Measurements from ENCODE around the gene ANKS1B. TPM values are rescaled to one million over a fixed set of nuclear protein-coding genes. Genes with fewer than 3 reads are reported as not detected.

Gene ANKS1B
- total and polyA plus RNA-seq, 7 donors, result 0.46 to 7.4 (median 3.6) TPM

GRCh38 chr12:98823012-98823411 lies 1161.7 kb downstream of the ANKS1B start:
- WGBS, 3 donors, result 22 to 33% (median 30%) methylated on average over 5 of the region's 5 CpGs
- no peak overlapping the region for H3K27ac ChIP-seq
- H3K9me3 ChIP-seq, result no peaks in the 10 kb centered on the region
- no peak overlapping the region for H3K4me3 ChIP-seq
- H3K27me3 ChIP-seq (ENCODE audit: insufficient read depth in 3 of 3, low read length in 2 of 3), result no peaks in the 10 kb centered on the region
- H3K4me1 ChIP-seq, result peaks cover 20% of the 10 kb centered on the region
- no peak for TF ChIP-seq CTCF (IDR thresholded peaks at IDR 0.05)
- peak; percentile 64 to 77 (median 72) for ATAC-seq
- intact Hi-C loops (cut with DNase I), result no loop called here
- H3K36me3 ChIP-seq (ENCODE audit: insufficient read depth in 1 of 2, low read depth in 1 of 2), result no peaks in the 10 kb centered on the region
- DNase-seq, result no peak

- intact Hi-C loops (cut with DNase I), result no loop called here
- Histone ChIP-seq H3K27me3 (ENCODE audit: insufficient read depth in 3 of 3, low read length in 2 of 3) (no peaks in the 10 kb centered on the region), H3K9me3 (no peaks in the 10 kb centered on the region), H3K4me3 (no peak overlapping the region), H3K27ac (no peak overlapping the region), H3K36me3 (ENCODE audit: insufficient read depth in 1 of 2, low read depth in 1 of 2) (no peaks in the 10 kb centered on the region), H3K4me1 (peaks cover 20% of the 10 kb centered on the region)
- 33 to 41% (median 33%) methylated on average over 3 of the region's 3 CpGs for WGBS, 3 donors
- DNase-seq, result no peak
- no peak for ATAC-seq
- no peak for TF ChIP-seq CTCF (IDR thresholded peaks at IDR 0.05)
Measured at GRCh38 chr12:98821866-98822265, 1162.9 kb downstream of the ANKS1B start.

- intact Hi-C loops (cut with DNase I), result no loop called here
- Histone ChIP-seq H3K4me3 (no peak overlapping the region), H3K27ac (no peak overlapping the region), H3K27me3 (ENCODE audit: insufficient read depth in 3 of 3, low read length in 2 of 3) (no peaks in the 10 kb centered on the region), H3K4me1 (peaks cover 20% of the 10 kb centered on the region), H3K36me3 (ENCODE audit: insufficient read depth in 1 of 2, low read depth in 1 of 2) (no peaks in the 10 kb centered on the region), H3K9me3 (no peaks in the 10 kb centered on the region)
- no peak for ATAC-seq
- 70 to 73% (median 70%) methylated on average over 2 of the region's 2 CpGs for WGBS, 3 donors
- no peak for DNase-seq
- TF ChIP-seq CTCF (IDR thresholded peaks at IDR 0.05), result no peak
Measured at GRCh38 chr12:98821232-98821631, 1163.5 kb downstream of the ANKS1B start.

- H3K36me3 ChIP-seq (ENCODE audit: insufficient read depth in 1 of 2, low read depth in 1 of 2), result no peaks in the 10 kb centered on the region
- H3K9me3 ChIP-seq, result no peaks in the 10 kb centered on the region
- H3K27me3 ChIP-seq (ENCODE audit: insufficient read depth in 3 of 3, low read length in 2 of 3), result no peaks in the 10 kb centered on the region
- no peak for ATAC-seq
- WGBS, 3 donors, result 54 to 64% (median 54%) methylated on average over 8 of the region's 8 CpGs
- TF ChIP-seq CTCF (IDR thresholded peaks at IDR 0.05), result no peak
- H3K4me3 ChIP-seq, result no peak overlapping the region
- no peak overlapping the region for H3K27ac ChIP-seq
- intact Hi-C loops (cut with DNase I), result no loop called here
- no peak for DNase-seq
- H3K4me1 ChIP-seq, result peaks cover 20% of the 10 kb centered on the region
Measured at GRCh38 chr12:98819821-98820404, 1164.8 kb downstream of the ANKS1B start.

GRCh38 chr12:98819071-98819470 lies 1165.7 kb downstream of the ANKS1B start:
- H3K36me3 ChIP-seq (ENCODE audit: insufficient read depth in 1 of 2, low read depth in 1 of 2), result no peaks in the 10 kb centered on the region
- WGBS, 3 donors, result 93 to 96% (median 94%) methylated on average over 3 of the region's 3 CpGs
- intact Hi-C loops (cut with DNase I), result no loop called here

More at GRCh38 chr12:98819071-98819470, 1165.7 kb downstream of the ANKS1B start:
- TF ChIP-seq CTCF (IDR thresholded peaks at IDR 0.05), result no peak
- H3K27me3 ChIP-seq (ENCODE audit: insufficient read depth in 3 of 3, low read length in 2 of 3), result no peaks in the 10 kb centered on the region
- DNase-seq (no peak), ATAC-seq (no peak)
- H3K27ac ChIP-seq, result no peak overlapping the region
- H3K9me3 ChIP-seq, result no peaks in the 10 kb centered on the region
- peaks cover 19% of the 10 kb centered on the region for H3K4me1 ChIP-seq
- no peak overlapping the region for H3K4me3 ChIP-seq
